HG03097 (cell line): ENCODE results near the gene STX5.
"Not testable (repeated sequence)": the region's sequence is repeated elsewhere in the genome, so short reads cannot be mapped to it uniquely, and the experiment has no call there.

Experiments used
- ATAC-seq: cut with Tn5 transposase; IDR thresholded peaks from one replicate; pipeline ENCODE4 v1.9.1; 2021; ENCODE audit not compliant: unreplicated experiment, low FRiP score

The STX5 gene, protein sequence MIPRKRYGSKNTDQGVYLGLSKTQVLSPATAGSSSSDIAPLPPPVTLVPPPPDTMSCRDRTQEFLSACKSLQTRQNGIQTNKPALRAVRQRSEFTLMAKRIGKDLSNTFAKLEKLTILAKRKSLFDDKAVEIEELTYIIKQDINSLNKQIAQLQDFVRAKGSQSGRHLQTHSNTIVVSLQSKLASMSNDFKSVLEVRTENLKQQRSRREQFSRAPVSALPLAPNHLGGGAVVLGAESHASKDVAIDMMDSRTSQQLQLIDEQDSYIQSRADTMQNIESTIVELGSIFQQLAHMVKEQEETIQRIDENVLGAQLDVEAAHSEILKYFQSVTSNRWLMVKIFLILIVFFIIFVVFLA

GRCh38 chr11:62831520-62832335 lies at the start of gene STX5:
Gene STX5 (minus strand): TSS chr11:62832051. CDS start chr11:62831243, 808 bp downstream.
- peak; percentile 69 for ATAC-seq

DNA sequence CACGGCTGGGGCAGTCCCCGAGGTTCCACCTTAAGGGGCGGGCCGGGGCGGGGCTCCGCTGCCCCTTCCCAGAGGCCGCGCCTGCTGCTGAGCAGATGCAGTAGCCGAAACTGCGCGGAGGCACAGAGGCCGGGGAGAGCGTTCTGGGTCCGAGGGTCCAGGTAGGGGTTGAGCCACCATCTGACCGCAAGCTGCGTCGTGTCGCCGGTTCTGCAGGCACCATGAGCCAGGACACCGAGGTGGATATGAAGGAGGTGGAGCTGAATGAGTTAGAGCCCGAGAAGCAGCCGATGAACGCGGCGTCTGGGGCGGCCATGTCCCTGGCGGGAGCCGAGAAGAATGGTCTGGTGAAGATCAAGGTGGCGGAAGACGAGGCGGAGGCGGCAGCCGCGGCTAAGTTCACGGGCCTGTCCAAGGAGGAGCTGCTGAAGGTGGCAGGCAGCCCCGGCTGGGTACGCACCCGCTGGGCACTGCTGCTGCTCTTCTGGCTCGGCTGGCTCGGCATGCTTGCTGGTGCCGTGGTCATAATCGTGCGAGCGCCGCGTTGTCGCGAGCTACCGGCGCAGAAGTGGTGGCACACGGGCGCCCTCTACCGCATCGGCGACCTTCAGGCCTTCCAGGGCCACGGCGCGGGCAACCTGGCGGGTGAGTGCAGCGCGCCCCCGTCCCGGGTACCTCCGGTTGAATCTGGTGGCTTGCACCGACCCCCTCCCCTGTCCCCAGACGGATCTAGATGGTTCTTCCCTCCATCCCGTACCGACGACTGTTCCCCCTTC lies 49.1 kb upstream of the STX5 start, which contains the start of gene SLC3A2:
Gene SLC3A2 (plus strand): TSS at position 94 of the 776 bp plus-strand sequence. CDS start 128 bp downstream, at position 222.
- peak; percentile 70 for ATAC-seq

- ATAC-seq, result peak; percentile 2
Observed at GRCh38 chr11:62880231-62880802, 48.5 kb upstream of the STX5 start.

- ATAC-seq, result no peak
Observed at GRCh38 chr11:62879235-62879978, 47.6 kb upstream of the STX5 start.

GRCh38 chr11:62876712-62877111 lies 44.9 kb upstream of the STX5 start:
- no peak for ATAC-seq

DNA sequence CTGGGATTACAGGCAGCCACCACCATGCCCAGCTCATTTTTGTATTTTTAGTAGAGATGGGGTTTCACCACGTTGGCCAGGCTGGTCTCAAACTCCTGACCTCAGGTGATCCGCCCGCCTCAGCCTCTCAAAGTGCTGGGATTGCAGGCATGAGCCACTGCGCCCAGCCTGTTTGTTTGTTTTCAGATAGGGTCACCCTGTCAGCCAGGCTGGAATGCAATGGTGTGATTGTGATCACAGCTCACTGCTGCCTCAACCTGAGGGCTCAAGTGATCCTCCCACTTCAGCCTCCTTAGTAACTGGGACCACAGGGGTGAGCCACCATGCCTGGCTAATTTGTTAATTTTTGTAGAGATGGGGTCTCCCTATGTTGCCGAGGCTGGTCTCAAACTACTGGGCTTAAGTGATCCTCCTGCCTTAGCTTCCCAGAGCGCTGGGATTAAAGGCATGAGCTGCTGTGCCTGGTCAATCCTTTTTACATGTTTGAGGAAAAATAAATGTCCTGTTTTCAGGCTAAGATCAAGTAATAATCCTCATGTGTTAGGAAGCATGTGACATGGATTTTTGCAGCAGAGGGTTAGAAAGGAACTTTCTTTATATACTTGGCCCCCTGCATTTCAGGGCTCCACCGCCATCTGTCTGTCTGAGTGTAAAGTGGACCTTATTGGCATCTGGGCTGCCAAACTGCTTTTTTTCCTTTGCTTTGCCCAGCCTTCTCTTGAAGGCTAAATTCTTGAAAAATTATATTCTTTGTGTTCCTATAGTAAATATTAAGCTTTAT lies 44.0 kb upstream of the STX5 start:
- ATAC-seq, result no peak

- no peak for ATAC-seq
Observed at GRCh38 chr11:62874851-62875250, 43.0 kb upstream of the STX5 start.

DNA sequence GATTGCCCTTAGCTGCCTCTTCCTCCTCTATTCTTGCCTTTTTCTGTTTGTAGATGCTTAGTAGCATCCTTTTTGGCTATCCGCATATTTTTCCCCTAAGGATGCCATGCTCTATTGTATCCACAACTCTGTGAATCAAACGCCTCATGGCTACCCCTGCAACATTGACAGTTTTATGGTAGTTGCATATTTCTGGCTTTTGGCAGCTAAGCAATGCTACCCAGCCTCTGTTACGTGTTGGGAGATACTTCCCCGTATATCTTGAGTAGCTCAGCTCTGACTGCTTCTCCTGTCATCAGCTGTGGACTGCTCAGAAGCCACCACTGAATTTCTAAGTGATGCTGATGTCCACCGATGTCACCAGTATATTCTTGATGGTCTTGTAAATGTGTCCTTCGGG lies 33.8 kb upstream of the STX5 start:
- ATAC-seq, result no peak

GRCh38 chr11:62863687-62864335 lies 32.0 kb upstream of the STX5 start:
- ATAC-seq, result no peak

GRCh38 chr11:62861564-62862192 lies 29.8 kb upstream of the STX5 start:
- not testable (repeated sequence) for ATAC-seq

DNA sequence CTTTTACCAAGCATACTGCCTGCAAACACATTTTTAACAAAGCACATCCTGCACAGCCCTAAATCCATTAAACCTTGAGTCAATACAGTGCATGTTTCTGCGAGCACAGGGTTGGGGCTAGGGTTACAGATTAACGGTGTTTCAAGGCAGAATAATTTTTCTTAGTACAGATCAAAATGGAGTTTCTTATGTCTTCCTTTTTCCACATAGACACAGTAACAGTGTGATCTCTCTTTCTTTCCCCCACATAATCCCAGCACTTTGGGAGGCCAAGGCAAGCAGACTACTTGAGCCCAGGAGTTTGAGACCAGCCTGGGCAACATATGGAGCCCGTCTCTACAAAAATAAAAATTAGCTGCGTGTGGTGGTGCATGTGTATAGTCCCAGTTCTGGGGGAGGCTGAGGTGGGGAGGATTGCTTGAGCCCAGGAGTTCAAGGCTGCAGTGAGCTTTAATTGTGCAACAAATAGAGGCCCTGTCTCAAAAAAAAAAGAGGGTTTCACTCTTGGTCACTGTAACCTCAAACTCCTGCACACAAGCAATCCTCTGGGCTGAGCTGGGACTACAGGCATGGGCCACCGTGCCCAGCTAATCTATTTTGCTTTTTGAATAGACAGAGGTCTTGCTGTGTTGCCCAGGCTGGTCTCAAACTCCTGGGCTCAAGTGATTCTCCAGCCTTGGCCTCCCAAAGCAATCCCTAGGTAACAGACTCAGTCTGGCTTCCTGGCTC lies 29.1 kb upstream of the STX5 start:
- no peak for ATAC-seq

DNA sequence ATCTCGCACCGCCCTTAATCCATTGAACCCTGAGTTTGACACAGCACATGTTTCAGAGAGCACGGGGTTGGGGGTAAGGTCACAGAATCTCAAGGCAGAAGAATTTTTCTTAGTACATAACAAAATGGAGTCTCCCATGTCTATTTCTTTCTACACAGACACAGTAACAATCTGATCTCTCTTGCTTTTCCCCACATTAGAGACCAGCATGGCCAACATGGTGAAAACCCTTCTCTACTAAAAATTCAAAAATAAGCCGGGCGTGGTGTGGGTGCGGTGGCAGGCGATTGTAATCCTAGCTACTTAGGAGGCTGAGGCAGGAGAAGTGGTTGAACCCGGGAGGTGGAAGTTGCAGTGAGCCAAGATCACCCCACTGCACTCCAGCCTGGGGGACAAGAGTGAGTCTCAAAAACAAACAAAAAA lies 27.4 kb upstream of the STX5 start:
- ATAC-seq, result not testable (repeated sequence)

GRCh38 chr11:62858201-62858600 lies 26.4 kb upstream of the STX5 start:
- ATAC-seq, result no peak

GRCh38 chr11:62857541-62857982 lies 25.7 kb upstream of the STX5 start:
- ATAC-seq, result no peak

- peak; percentile 9 for ATAC-seq
Observed at GRCh38 chr11:62856333-62856895, 24.6 kb upstream of the STX5 start.

DNA sequence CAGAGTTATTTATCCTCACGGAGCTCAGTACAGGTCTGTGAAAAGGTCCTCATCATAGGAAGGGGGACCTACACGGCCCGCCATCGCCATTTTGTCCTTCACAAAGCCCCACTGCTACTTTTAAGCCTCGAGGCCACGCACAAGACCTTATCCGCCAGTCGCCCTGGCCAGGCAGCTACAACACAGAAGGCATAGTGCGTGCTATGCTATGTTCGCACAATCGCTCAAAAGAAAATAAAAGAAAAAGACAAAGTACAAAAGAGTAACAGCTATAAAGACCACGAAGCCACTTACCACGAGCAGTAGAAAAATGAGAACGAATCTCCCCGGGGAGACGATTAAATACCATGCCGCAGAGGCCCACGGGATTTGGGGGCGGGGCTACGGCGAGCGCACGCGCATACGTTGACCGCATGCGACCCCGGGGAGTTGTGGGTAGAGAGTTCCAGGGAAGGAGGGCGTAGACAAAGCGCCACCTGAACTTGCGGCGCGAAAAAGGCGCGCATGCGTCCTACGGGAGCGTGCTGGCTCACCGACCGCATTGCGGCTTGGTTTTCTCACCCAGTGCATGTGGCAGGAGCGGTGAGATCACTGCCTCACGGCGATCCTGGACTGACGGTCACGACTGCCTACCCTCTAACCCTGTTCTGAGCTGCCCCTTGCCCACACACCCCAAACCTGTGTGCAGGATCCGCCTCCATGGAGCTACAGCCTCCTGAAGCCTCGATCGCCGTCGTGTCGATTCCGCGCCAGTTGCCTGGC lies 23.9 kb upstream of the STX5 start:
- ATAC-seq, result peak; percentile 92
